GM21786 (cell line): Measurements from ENCODE around the gene BCAN.

ENCODE experiments used
- ATAC-seq: cut with Tn5 transposase; IDR thresholded peaks from one replicate; pipeline ENCODE4 v1.9.1; 2021; ENCODE audit not compliant: unreplicated experiment

BCAN gene

DNA sequence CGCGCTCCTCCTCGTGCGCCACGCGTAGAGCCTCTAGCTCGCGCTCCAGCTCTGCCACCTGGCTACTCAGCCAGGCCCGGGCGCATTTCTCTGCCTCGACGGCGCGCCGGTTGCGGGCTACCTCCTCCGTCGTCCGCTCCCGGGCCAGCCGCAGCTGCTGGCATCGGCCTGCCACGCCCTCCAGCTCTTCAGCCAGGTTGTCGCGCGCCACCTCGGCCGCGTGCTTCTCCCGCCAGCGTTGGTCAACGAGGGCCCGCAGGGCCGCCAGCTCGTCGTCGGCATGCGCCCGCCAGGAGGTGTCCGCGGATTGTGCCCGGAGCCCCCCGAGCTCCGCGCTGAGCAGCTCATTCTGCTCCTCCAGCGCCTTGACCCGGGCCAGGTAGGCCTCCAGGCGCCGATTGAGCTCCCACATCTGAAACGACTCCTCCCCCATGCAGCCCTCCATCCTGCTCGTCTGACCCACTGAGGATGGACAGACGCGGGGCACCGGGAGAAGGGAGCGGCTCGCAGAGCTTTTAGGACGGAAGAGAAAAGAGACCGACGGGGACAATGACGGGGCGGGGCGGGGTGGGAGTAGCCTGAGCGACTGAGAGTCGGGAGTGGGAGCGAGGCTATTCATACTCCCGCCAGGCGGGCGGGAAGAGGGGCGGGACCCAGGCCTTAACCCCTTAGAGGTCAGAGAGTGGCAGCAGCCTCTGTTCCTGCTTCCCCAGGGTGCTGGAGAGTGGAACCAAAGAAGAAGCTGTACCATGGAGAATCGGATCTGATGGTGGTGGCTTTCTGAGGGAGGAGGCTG lies 35.1 kb downstream of the BCAN start, which contains the start of gene NES:
TSS of gene NES (minus strand) at position 588 of the 796 bp plus-strand sequence. CDS start at position 445, 143 bp downstream.
- ATAC-seq: no peak

DNA sequence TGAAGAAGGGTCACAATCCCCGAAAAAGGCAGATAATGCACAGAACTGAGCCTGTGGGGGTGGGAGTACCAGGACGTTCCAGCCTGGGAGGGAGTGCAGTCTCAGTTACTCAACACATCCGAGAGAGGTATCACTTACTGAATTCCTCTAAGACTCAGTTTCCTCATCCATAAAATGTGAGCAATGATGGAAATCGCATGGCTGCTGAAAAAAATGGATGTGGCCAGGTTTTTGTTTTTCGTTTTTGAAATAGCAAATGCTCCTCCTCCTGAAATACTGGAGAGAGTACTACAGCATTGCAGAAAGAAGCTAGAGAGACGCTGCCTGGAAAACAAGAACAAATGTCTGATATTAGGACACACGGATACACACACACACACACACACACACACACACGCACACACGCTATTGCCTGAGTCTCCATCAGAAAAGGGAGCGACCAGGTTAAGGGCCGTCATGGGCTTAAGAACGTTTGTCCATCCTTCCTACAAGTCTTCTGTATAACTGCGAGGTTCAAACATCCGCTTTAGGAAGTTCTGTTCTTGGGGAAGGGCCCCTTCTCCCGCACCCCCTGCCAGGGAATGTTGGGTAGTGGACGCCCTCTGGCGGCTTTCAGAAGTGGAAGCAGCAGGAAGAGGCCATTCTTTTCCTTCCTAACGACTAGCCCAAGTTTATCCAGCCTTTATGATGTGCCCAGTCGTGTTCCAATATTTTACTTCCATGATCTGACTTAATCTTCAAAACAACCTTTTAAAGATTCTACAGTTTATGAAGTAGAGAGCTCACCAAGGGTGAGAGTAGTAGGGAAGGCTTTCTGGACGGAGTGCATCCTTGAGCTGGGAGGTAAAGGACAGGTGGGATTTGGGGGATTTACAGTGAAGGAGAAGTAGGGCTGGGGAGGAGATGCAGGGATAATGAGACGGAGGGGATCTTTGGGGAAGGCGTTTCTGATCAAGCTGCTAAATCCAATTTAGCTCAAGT lies 36.0 kb downstream of the BCAN start:
- ATAC-seq: no peak

DNA sequence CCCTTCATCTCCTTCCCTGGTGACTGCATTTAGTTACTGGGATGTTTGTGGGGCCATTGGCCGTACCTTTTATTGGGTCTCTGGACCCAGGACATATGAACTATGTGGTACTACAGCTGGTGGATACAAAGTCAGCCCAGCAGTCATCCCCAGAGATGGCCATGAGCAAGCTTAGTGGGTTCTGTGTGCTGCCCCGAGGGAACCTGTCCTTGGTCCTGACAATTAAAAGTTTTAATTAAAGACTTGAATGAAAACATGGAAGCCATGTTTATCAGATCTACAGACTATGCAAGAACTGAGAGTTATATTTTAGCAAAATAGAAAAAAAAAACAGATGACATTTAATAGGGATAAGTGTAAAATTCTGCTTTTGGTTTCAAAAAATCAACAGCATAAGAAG lies 38.1 kb downstream of the BCAN start:
- no peak for ATAC-seq

DNA sequence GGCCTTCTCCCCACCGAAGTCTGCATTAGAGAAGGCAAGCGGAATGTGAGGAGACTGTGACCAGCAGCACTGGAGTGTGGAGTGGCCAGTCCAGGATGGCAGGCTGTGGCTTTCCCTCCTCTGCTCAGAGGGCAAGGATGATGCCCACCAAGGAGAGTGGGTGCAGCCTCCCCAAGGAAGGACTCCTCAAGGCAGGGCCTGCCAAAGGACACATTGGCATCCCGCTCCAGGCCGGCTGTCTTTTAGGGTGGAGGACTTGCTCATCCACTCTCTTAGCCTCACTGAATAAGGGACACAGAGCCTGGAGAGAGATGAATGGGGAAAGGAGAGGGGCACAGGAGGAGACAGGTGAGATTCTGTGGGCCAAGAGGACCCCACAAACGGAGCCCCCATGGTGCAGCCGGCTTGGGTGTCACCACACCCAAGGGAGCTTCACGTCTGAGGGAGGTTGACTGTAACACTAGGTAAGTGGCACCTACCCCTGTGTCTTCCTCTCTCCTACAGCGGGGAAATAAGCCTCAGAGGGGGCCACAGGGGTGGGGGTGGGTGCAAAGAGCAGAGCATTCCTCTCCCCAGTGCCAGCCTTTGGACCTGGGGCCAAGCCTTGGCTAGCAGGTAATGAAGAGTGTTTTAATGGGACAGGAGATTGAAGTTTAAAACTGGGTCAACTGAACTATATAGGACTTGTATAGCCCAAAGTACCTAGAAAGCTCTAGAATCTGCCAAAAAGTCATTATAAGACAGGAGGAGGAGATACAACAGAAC lies 39.5 kb downstream of the BCAN start:
- ATAC-seq: no peak

DNA sequence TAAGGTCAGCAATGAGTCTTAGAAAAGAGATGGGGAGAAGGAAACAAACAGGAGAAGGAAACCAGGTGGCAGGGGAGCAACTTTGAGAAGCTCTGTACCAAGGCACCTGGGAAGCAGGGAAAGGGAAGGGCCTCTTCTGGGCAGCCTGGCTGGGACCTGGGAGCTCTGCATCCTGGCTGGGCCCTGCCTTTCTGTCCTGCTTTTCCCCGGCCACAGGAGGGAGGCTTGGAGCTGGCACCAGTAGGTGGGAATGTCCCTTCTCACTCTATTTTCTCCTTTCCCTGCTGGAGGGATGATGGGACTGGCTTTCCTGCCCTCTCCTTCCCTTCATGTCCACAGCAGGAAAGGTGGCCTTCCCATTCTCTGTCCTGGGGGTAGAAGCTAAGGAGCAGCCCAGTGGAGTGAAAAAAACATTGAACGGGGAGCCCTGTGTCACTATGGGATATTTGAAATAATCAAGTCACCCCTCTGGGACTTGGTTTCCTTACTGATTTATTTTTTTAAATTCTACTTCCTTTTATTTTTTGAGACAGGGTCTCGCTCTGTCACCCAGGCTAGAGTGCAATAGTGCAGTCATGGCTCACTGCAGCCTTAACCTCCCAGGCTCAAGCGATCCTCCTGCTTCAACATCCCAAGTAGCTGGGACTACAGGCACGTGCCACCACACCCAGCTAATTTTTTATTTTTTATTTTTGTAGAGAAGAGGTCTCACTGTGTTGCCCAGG lies 40.4 kb downstream of the BCAN start:
- no peak for ATAC-seq

DNA sequence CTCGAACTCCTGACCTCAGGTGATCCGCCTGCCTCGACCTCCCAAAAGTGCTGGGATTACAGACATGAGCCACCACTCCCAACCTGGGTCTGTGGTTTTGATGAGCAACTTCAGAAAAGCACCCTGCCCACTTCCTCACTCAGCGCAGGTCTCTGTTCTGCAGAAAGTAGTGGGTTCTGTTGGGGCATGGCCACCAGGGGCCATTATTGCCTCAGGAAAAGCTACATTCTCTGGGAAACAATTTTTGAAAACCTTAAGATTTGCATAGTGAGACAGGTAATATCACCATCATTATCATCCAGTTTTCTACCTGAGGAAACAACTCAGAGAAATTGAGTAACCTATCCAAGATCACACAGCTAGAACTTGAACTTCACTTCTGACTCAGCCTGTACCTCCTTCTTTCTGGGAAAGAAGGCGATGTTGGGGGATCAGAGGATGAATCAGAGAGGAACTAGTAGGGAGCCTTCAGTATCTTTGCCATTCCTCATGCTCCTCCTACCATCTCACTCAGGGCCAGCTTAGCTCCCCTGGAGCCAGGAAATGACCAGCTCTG lies 42.4 kb downstream of the BCAN start:
- no peak for ATAC-seq

DNA sequence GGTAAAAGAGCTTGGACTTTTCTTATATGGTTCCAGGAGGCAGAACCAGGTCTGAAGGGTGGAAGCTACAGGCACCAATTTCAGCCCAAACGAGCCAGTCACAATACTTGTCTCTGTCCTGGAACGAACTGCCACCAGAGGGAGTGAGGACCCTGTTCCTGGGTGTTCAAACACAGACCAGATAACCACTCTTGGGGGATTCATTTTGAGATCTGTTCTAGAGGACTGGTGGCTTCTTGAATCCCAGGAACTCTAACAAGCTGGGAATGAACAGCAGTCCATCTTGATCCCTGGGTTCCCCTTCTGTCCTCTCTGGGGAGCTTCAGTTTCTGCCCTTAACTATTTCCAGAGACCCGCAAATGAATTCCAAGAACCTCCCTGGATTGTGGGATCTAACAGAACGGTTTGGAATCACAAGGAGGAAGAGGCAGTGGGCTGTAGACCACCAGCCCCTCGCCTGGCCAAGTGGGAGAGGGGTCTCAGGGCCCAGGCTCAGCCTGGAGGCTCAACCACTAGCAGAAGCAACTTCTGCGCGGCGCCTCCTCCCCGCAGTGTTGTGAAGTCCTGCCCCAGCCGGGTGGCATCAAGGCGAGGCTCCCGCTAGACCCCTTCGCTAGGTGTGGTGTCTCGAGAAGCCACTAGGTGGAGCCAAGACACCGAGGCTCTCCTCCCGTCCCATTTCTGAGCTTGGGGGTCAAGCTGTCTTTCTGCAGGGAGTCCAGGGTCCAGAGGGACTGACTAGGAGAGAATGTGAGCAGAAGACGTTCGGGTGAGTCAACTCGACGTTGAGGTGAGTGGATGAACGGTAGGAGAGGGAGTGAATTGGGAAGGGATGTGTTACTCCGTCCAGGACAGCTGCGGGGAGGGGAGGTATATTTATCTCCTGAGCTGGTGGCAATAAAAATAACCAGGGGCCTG lies 47.4 kb downstream of the BCAN start:
- ATAC-seq: peak; percentile 56

DNA sequence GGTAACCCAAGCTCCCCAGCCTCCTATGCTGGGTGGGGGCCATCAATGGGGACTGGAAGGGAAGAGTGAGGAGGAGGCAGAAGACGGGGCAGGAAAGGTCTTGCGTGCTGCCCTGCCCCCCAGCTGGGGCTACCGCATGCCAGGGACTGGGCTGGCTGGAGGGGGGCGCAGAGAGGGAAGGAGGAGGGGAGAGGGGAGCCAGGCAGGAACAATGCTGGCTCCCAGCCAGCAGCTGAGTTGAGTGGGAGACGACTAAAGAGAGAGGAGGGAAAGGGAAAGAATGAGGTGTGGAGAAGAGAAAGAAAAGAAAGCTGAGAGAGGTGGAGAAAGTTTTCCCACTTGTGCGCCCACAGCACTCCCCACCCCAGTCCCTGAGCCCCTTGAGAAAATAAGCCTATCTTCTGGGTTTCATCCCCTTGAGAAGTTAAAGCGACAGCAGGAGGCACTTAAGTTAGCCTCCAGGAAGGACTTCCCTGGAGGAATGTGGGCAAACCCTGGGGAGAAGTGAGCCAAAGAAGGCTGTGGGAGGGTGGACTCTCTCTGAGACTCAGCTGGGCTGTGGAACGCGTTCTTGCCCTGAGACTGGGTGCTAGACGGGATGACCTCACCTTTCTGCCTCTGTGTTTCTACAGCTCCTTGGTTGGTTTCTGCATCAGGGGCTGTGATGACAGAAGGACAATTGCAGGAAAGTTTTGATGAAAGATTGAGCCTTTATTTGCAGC lies 48.2 kb downstream of the BCAN start:
- ATAC-seq: no peak

DNA sequence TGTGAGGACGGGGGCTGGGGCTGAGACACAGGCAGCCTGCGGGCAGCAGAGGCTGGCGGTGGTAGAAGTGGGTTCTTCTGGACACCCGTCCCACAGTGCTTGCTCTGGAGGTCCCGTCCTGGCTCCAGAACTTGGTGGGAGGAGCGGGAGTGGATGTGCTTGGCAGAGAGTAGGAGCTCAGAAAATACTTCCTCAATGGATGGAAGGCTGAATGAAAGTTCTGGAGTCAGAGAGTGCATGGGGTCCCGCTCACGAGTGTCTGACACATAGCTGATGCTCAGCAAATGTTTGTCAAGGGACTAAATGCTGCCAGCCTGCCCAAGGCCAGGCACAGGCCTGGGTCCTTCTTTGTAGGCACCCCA lies 48.7 kb downstream of the BCAN start:
- ATAC-seq: no peak

DNA sequence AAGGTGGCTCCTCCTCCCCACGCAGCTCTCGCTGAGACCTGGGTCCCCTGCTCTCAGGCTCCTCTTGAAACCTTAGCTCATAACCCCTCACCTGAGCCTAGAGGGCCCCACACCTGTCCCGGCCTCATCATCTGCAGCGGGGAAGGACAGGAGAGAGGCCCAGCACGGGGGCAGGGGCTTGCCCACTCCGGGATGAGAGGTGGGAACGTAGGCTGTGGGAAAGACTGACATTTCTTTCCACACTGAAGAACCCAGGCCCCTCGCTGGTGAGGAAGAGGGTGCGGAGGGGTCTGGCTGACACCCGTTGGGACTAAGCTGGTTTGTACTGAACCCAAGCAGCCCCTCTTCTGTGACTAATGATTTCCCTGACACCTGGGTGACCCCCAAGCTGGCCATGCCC lies 49.3 kb downstream of the BCAN start:
- no peak for ATAC-seq

DNA sequence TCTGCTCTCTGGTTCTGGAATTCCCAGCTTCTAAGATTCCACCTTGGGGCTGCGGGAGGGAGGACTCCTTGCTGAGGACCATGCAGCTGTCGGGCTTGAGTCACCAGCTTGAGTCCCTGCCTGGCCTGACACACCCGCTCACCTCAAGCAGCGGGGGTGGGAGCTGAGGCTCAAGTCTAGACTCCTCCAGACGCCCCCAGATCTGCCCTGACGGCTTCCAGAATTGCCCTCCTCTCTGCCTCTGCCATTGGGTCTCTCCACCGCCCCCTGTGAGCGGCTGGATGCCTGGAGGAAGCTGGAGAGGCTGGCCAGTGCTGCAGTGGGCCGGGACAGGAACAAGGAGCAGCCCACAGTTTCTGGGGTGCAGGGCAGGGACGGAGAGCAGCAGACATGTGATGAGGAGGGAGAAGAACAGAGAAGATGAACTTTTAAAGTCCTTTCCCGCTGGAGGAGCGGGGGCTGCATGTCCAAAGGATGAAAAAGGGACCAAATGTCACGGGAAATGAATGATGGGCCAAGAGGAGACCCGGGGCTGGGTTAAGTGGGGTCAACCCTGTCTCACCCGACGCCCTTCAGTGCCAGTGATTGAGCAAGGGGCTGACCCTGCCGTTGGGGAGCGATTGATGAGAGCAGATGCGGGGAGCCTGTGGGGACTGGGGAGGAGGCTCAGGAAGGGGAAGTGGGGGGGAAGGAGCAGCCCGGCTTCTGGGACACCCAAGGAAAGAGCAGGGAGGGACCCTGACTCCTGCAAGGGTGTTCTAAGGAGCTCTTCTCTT lies 49.9 kb downstream of the BCAN start:
- ATAC-seq: no peak

DNA sequence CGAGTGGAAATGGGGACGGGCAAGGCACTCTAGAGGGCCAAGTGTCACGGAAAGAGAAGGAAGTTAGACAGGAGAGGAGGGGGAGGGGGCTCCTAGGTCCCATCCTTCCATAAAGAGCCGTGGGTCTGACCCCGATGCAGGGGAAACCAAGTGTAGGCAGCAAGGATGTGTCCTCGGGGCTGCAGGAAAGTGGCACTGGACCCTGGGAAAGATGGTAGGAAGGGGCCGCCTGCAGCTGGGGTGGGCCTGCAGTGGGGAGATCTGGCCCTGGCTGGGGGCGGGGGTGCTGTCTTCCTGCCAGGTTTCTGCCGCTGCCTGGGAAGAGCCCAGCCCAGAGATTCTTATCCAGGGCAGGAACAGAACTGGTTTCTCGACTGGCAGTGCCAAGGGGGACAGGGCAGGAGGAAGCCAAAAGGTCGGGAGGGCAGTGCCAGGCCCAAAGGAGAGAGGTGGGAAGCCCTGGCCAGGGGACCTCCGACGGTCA lies 50.6 kb downstream of the BCAN start:
- no peak for ATAC-seq

DNA sequence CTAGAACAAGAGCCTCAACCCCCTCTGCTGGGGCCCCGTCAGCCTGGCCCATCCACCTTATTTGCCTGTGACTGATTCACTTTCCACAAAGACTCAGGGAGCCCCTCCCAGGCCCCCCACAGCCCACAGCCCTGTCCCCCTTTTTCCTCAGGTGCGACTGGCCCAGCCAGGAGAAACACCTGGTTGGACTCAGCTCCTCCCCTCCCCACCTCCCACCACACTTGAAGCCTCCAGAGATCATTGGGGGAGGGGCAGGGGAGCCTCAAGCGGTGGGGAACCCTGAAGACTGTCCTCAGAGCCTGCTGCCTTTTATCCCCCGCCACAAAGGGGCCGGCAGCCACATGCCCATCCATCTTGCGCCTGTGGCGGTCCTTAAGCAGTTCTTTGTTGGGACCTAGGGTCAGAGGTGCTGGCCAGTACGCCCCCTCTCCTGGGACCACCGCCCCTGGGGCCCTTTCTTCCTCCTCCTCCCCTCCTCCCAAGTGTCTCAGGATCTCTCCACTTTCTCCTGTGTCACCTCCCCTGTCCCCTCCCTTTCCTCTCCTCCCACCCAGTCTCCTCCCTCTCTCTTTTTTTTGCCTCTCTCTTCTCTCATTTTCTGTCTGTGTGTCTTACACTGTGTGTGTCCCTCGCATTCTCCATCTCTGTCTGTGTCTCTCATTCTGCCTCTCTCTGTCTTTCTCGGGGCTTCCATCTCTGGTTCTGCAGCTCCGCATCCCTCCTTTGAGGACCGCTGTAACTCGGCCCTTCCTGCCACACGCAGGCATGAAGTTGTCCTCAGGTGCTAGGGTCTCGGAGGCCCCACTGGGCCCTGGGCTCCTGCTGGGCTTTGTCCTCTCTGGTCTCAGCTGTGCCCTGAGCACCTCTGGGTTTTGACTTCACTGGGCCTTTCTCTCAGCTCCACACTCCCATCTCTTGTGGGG lies 51.3 kb downstream of the BCAN start:
- ATAC-seq: no peak

DNA sequence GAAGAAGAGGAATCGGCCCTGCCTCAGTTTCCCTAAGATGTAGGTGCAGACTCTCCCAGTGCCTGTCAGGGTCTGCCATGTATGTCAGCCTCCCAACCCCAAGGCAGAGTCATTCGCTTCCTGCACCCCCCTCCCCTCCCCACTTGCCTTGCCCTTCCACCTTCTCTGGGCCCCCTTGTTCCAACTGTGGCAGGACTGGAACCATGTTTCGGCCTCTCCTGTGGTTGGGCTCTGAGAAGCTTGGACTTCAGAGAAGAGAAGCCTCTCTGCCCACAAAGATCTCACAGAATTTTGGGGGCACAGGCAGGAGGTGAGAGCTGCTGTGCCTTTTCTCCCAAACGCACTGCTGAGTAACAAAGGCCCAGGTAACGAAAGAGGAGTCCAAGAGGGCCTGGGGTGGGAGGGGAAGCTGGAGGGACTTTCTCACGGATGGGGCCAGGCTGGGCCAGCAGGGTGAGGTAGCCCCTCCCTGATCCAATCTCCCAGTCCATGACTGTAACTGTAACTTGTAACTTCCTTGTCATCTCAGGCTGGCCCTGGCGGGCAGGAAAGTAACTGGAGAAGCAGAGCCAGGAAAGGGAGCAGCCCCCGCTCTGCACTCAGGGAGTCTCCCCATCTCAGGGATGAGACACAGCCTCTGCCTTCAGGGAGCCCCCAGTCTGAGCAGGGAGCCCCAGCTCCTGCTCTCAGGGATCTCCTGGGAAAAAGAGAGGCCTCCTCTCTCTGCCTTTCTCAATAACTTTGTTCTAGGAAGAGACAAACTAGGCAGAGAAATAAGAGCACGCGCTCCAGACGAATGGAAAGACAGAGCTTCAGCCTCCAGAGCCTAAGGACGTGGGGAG lies 52.2 kb downstream of the BCAN start:
- no peak for ATAC-seq

DNA sequence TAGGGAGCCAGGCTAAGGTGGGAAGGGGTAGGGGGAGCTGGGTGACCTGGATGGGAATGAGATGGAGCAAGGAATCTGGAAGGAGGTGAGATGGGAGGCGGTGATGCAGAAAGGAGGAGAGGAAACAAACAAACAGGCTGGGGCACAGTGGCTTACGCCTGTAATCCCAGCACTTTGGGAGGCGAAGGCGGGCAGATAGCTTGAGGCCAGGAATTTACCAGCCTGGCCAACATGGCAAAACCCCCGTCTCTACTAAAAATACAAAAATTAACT lies 52.7 kb downstream of the BCAN start:
- no peak for ATAC-seq

DNA sequence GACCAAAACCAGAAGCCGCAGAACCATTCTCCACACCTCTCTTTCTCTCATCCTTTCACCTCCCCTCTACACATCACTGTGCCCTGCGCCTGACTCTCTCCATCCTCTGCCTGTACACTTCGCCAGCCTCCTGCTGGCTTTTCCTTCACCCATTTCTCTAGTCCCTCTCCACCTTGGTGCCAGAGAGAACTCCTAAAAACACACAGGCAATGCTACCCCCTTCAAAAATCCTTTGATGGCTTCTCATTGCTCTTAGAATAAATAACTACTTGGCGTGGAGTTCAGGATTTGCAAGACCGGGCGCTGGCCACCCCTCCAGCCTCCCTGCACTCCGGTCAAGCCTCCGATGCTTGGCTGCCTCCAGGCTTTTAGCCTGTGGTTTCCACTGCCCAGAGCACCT lies 54.8 kb downstream of the BCAN start:
- no peak for ATAC-seq
